ENCODE results near the gene ALKBH4. TPM values are rescaled to one million over a fixed set of nuclear protein-coding genes. Genes with fewer than 3 reads are reported as not detected.

ALKBH4 gene
- total and polyA plus RNA-seq, 10 of the 15 experiments (the other 5 are each of a cell fraction or from before 2014, with no cell fraction given), result 4.1 to 16.9 (median 11.3) TPM

GRCh38 chr7:102451371-102452054 lies 13.2 kb downstream of the ALKBH4 start:
- intact Hi-C loops (cut with micrococcal nuclease; ENCODE audit: unreplicated experiment) (no loop called here), in situ Hi-C loops (cut with MboI) (loop anchor here (5.0 to 10.0 kb wide), 2 partner anchors 47 to 164 kb away; partner anchors contain the start of gene SH2B2)
- no peak overlapping the region for H2AFZ ChIP-seq (ENCODE audit: control insufficient read depth, low read depth, low read length)
- H3K4me2 ChIP-seq (ENCODE audit: control insufficient read depth, insufficient read depth), result no peak overlapping the region
- ChIA-PET SMC1A (ENCODE audit: uncharacterized antibody, unreplicated experiment) (no interaction called here), POLR2A (interaction anchor here (2.0 kb wide), 1 partner anchor 14 kb away, joined by 4 read pairs; no protein-coding TSS in a partner anchor), RAD21 (ENCODE audit: unreplicated experiment) (interaction anchor here (1.2 to 1.9 kb wide), 3 partner anchors 40 to 47 kb away, joined by 3 to 13 read pairs (median 6); no protein-coding TSS in a partner anchor), CTCF (interaction anchor here (1.7 to 5.4 kb wide), 4 partner anchors 13 to 60 kb away, joined by 4 to 101 read pairs (median 32); partner anchors contain the start of genes ALKBH4 and LRWD1)
- BruUV-seq (replicated peaks), result no TSS peak
- no peak for FAIRE-seq
- no peaks in the 10 kb centered on the region for H3K27me3 ChIP-seq (replicated peaks in 1 of 2; ENCODE audit: control insufficient read depth in 2 of 2, insufficient read depth in 2 of 2, low read length in 1 of 2)
- H4K20me1 ChIP-seq (ENCODE audit: control insufficient read depth, insufficient read depth), result no peaks in the 10 kb centered on the region
- ATAC-seq, result no peak
- H3K36me3 ChIP-seq (ENCODE audit: control insufficient read depth in 2 of 2, insufficient read depth in 2 of 2, low read length in 1 of 2), result peaks cover 8 to 16% of the 10 kb centered on the region in 2 experiments; a peak in 3 of 4 replicates
- DNase-seq (ENCODE audit: low read depth, low spot score), result no peak
- no peak overlapping the region for H3K9ac ChIP-seq (ENCODE audit: control insufficient read depth, insufficient read depth, low read length)
- 74% methylated on average over 23 of the region's 23 CpGs for WGBS (ENCODE audit: insufficient coverage, insufficient replicate concordance, low lambda C conversion rate, missing lambda C conversion rate)
- no peaks in the 10 kb centered on the region for H3K9me3 ChIP-seq (replicated peaks; ENCODE audit: control insufficient read depth, insufficient read depth, low read length)
- no peak overlapping the region for H3K4me3 ChIP-seq
- no peak overlapping the region for H3K27ac ChIP-seq (ENCODE audit: control insufficient read depth, insufficient read depth)
- no peaks in the 10 kb centered on the region for H3K4me1 ChIP-seq (ENCODE audit: control insufficient read depth, insufficient read depth, low read length)
- no peaks in the 10 kb centered on the region; the same call in 1 of the 2 replicates for H3K79me2 ChIP-seq (ENCODE audit: control insufficient read depth, insufficient read depth, low read length)
- TF ChIP-seq TCF12 (IDR thresholded peaks at IDR 0.05; ENCODE audit: low read depth, low read length) (no peak), POLR2AphosphoS2 (IDR thresholded peaks at IDR 0.05; ENCODE audit: low read depth, low read length) (no peak), ZZZ3 (IDR thresholded peaks at IDR 0.05; ENCODE audit: control insufficient read depth, insufficient read length, low read depth) (no peak), NR2C2 (IDR thresholded peaks at IDR 0.05; ENCODE audit: borderline replicate concordance, control insufficient read depth, insufficient read length, low read depth) (no peak), BACH1 (IDR thresholded peaks at IDR 0.05; ENCODE audit: borderline replicate concordance) (no peak), ASH2L (IDR thresholded peaks at IDR 0.05; ENCODE audit: borderline replicate concordance, low read depth) (no peak), ZNF207 (IDR thresholded peaks at IDR 0.05; ENCODE audit: borderline replicate concordance) (no peak), ZNF274 (IDR thresholded peaks at IDR 0.05; ENCODE audit: insufficient read depth, insufficient read length) (no peak), SREBF2 (IDR thresholded peaks at IDR 0.05; ENCODE audit: low read length) (no peak), SRF (IDR thresholded peaks at IDR 0.05; ENCODE audit: low read depth in 2 of 2, low read length in 2 of 2) (no peak), NFYA (IDR thresholded peaks at IDR 0.05; ENCODE audit: borderline replicate concordance, low read depth, low read length) (no peak), JUND (IDR thresholded peaks at IDR 0.05; ENCODE audit: low read depth, low read length) (no peak), ZBTB11 (CRISPR knock-in tag; IDR thresholded peaks at IDR 0.05) (no peak), ESRRA (IDR thresholded peaks at IDR 0.05; ENCODE audit: low read length) (no peak)
- TF ChIP-seq, protein P1, sequence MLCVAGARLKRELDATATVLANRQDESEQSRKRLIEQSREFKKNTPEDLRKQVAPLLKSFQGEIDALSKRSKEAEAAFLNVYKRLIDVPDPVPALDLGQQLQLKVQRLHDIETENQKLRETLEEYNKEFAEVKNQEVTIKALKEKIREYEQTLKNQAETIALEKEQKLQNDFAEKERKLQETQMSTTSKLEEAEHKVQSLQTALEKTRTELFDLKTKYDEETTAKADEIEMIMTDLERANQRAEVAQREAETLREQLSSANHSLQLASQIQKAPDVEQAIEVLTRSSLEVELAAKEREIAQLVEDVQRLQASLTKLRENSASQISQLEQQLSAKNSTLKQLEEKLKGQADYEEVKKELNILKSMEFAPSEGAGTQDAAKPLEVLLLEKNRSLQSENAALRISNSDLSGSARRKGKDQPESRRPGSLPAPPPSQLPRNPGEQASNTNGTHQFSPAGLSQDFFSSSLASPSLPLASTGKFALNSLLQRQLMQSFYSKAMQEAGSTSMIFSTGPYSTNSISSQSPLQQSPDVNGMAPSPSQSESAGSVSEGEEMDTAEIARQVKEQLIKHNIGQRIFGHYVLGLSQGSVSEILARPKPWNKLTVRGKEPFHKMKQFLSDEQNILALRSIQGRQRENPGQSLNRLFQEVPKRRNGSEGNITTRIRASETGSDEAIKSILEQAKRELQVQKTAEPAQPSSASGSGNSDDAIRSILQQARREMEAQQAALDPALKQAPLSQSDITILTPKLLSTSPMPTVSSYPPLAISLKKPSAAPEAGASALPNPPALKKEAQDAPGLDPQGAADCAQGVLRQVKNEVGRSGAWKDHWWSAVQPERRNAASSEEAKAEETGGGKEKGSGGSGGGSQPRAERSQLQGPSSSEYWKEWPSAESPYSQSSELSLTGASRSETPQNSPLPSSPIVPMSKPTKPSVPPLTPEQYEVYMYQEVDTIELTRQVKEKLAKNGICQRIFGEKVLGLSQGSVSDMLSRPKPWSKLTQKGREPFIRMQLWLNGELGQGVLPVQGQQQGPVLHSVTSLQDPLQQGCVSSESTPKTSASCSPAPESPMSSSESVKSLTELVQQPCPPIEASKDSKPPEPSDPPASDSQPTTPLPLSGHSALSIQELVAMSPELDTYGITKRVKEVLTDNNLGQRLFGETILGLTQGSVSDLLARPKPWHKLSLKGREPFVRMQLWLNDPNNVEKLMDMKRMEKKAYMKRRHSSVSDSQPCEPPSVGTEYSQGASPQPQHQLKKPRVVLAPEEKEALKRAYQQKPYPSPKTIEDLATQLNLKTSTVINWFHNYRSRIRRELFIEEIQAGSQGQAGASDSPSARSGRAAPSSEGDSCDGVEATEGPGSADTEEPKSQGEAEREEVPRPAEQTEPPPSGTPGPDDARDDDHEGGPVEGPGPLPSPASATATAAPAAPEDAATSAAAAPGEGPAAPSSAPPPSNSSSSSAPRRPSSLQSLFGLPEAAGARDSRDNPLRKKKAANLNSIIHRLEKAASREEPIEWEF (IDR thresholded peaks at IDR 0.05; ENCODE audit: insufficient replicate concordance, low read depth, low read length), result no peak

Data from GM12878 (cell line).